Measurements from ENCODE around the gene GFM1.

DNA sequence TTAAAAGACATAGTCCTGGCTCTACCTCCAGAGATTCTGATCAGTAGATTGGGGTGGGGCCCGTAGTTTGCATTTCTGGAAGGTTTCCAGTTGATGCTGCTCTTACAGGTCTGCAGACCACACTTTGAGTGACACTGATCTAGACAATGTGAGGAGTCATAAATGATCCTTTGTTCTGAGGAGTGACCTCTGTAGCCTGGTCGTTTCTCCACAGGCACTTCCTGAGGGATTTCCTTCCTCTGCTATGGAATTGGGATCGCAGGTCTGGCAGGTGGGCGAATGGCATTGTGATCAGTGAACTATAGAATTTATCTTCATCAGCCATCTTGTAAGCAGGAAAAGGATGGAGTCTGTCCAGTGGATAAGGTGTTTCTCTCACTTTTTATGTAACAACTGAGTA lies 5.5 kb downstream of the GFM1 start:
- TF ChIP-seq BHLHE40 (IDR thresholded peaks at IDR 0.05; ENCODE audit: borderline replicate concordance) (no peak), TARDBP (IDR thresholded peaks at IDR 0.05) (no peak), FOXM1 (IDR thresholded peaks at IDR 0.05; ENCODE audit: borderline replicate concordance) (no peak), SUZ12 (IDR thresholded peaks at IDR 0.05) (no peak), L3MBTL2 (conservative IDR thresholded peaks at IDR 0.05) (no peak), FOXK2 (IDR thresholded peaks at IDR 0.05) (no peak), SP1 (IDR thresholded peaks at IDR 0.05) (no peak), ELF4 (IDR thresholded peaks at IDR 0.05) (no peak), LEF1 (IDR thresholded peaks at IDR 0.05; ENCODE audit: borderline replicate concordance) (no peak), ARNT (IDR thresholded peaks at IDR 0.05) (no peak), FOXA1 (IDR thresholded peaks at IDR 0.05) (no peak), HDGF (IDR thresholded peaks at IDR 0.05; ENCODE audit: borderline replicate concordance) (no peak)

Data from HEK293T (cell line).